Inflammatory macrophage treated with lipopolysaccharide for 1 hour (primary cell): Measurements from ENCODE around the gene EFCAB9.
A peak's percentile ranks its signal among the peaks of the same experiment; 100 is the strongest.
"Not testable (repeated sequence)": the region's sequence is repeated elsewhere in the genome, so short reads cannot be mapped to it uniquely, and the experiment has no call there.

Source experiments
- DNase-seq, 2 donors: peaks; one replicate each; pipeline ENCODE4 v3.0.0-alpha.2; 2020 to 2022

Gene EFCAB9

GRCh38 chr5:172188893-172189692 lies 4.9 kb upstream of the EFCAB9 start:
- DNase-seq, result no peak

GRCh38 chr5:172189693-172190296 lies 4.2 kb upstream of the EFCAB9 start:
- DNase-seq, result no peak

GRCh38 chr5:172194985-172195774 lies 1.2 kb downstream of the EFCAB9 start:
- DNase-seq, result no peak

- not testable (repeated sequence) for DNase-seq
Observed at GRCh38 chr5:172197775-172198174, 3.8 kb downstream of the EFCAB9 start.

- DNase-seq, result peak in 1 of 2 donors; percentile 30
Observed at GRCh38 chr5:172199446-172199845, 5.5 kb downstream of the EFCAB9 start.

DNA sequence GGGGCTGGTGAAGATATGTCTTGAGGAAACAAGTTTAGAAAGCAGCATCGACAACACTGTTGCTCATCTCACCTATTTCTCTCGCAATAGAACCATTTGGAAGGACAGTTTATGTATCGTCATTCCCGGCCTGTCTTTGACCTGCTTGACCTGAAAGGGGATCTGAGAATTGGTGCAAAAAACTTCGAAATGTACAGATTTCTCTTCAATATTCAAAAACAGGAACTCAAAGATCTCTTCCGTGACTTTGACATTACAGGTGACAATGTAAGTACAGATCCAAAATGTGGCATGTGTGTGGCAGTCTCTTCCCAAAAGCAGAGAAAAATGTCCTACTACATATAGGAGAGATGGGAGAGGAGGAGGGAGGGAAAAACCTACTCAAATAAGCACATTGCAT lies 6.5 kb downstream of the EFCAB9 start:
- no peak for DNase-seq

GRCh38 chr5:172205984-172206383 lies 12.0 kb downstream of the EFCAB9 start:
- peak in 1 of 2 donors; percentile 46 for DNase-seq

DNA sequence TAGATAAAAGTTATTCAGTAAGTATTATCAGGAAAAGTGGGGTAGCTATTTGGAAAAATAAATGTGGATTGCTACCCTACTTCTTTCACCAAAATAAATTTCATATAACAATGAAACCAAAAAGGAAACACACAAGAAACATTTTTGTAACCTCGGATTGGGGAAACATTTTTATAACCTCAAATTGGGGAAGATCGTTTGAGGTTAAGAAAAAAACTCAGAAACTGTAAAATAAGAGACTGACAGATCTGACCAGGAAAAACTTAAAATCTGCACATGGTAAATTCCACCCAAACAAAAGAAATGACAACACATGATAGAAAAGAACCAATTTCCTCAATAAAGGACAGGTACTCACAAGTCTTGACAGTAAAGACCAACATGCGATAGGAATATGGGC lies 13.5 kb downstream of the EFCAB9 start:
- no peak for DNase-seq

DNA sequence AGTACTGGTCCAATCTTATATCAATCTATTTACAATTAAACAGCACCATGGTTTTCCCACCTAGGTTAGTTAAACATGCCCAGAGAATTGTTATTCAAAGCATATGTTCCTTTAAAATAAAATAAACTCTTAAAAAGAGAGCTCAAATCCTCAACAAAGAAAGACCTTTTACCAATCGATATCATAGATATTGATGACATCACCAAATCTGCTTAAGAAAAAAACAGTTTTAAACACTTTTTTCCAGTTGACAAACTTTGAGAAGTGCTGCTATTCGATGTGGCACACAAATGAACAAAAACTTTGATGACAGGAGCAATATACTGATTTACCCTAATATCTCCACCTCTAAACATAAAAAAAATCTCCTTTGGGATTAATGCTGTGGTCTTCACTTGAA lies 15.7 kb downstream of the EFCAB9 start:
- no peak for DNase-seq

- no peak for DNase-seq
Observed at GRCh38 chr5:172211676-172212075, 17.7 kb downstream of the EFCAB9 start.

DNA sequence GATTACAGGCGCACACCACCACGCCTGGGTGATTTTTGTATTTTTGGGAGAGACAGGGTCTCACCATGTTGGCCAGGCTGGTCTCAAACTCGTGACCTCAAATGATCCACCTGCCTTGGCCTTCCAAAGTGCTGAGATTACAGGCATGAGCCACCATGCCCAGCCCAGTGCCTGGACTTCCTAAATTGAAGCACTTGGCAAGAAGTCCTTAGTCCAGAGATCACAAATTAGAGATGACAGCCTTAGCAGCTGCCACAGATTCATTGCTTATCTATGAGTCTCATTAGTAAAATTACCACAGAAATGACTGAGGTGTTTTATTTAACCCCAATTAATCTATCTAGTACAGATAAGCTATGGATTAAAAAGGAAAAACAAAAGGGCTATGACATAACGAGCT lies 19.2 kb downstream of the EFCAB9 start:
- no peak for DNase-seq

DNA sequence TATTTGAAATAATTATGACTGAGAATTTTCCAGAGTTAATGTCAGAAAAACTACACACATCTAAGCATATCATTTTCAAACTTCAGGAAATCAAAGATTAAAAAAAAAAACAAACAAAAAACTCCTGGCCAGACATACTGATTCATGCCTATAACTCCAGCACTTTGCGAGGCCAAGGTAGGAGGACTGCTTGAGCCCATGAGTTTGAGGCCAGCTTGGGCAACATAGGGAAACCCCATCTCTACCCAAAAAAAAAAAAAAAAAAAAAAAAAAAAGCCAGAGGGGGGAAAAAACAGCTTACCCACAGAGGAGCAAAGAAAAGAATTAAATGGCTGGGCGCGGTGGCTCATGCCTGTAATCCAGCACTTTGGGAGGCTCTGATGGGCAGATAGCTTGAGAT lies 22.4 kb downstream of the EFCAB9 start:
- no peak for DNase-seq

DNA sequence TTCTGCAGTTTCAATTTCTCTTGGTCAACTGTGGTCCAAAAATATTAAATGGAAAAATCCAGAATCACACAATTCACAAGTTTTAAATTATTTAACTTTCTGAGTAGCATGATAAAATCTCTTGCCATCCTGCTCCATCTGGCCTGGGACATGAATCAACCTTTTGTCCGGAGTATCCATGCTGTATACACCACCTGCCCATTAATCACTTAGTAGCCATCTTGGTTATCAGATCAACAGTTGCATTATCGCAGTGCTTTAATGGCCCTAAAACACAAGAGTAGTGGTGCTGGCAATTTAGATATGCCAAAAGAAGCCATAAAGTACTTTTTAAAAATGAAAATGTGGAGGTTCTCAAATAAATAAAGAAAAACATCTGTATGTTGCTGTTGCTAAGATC lies 25.3 kb downstream of the EFCAB9 start:
- no peak for DNase-seq

DNA sequence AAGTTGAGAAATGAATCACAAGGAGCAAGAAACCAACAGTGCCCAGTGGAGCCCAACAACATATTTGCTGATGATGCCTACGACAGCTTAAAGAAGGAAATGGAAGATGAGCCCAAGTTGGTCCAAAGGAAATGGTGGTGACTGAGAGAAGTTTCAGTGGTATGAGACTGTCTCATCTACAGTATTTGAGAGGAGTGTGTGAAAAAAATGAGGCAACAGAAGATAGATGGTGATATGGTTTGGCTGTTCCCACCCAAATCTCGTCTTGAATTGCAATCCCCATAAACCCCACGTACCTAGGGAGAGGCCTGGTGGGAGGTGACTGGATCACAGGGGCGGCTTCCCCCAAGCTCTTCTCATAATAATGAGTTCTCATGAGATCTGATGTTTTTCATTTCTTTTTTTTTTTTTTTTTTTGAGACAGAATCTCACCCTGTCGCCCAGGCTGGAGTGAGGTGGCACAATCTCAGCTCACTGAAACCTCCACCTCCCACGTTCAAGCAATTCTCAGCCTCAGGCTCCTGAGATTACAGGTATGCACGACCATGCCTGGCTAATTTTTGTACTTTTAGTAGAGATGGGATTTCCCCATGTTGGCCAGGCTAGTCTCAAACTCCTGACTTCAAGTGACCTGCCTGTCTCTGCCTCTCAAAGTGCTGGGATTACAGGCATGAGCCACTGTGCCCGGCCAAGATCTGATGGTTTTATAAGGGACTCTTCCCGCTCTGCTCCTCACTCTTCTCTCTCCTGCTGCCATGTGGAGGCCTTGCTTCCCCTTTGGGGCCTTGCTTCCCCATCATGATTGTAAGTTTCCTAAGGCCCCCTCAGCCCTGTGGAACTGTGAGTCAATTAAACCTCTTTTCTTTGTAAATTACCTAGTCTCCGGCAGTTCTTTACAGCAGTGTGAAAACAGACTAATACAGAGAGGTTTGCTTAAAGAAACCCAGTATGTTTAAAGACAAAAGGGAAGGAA lies 30.2 kb downstream of the EFCAB9 start:
- DNase-seq, result no peak

DNA sequence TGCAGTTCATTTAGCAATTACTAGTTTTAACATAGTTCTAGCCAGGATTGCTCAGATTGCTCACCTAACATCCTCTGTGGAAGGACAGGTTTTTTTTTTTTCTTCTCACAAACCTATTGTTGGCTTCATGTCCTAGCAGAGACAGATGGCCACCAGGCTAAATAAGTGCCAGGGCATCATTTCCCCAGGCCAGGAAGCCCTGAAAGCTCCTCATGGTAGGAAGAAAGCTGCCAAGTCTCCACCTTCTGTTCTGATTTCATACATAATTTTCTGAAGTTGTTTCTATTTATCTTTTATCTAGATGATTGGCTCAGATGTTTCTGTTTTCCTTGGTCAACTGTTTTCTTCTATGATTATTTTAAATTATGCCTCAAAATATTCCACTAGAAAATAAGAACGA lies 31.0 kb downstream of the EFCAB9 start:
- DNase-seq, result no peak

DNA sequence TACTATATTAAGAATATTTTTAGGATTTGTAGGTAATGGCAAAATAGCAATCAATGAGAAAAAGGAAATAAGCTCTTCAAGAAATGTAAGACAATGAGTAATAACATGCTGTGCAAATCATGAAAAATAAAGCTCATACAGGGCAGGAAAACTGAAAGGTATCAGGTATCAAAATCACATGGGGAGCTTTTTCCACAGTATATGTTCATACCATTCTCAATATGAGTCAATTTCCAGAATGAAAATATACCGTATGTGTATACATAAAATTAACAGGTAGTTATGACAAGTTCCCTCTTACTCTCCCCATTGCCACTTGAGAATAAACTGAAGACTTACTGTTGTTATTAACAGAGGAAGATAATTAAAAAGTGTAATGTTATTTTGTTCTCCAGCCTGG lies 35.9 kb downstream of the EFCAB9 start:
- no peak for DNase-seq

DNA sequence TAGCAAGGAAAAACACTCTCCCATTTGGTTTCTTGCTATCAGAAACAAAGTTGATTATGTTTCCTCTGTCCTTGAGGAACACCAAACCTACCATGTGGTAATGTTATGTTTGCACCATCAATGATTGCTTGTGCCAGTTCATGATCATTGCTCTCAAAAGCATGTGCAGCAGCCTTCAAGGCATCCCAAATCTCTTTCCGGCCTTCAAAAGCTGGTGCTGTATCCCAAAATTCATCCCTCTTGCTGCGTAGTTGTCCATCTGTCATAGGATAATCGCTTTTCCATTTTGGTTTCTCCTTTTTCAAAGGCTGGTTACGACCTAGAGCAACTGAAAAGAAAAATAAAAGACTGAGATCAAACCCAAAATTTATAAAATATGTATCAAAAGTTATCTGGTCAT lies 40.1 kb downstream of the EFCAB9 start:
- DNase-seq, result no peak

GRCh38 chr5:172235132-172235780 lies 41.3 kb downstream of the EFCAB9 start:
- DNase-seq, result peak; percentile 22 to 32

- DNase-seq, result no peak
Observed at GRCh38 chr5:172235827-172236736, 42.1 kb downstream of the EFCAB9 start.

GRCh38 chr5:172238334-172238733 lies 44.4 kb downstream of the EFCAB9 start:
- no peak for DNase-seq

DNA sequence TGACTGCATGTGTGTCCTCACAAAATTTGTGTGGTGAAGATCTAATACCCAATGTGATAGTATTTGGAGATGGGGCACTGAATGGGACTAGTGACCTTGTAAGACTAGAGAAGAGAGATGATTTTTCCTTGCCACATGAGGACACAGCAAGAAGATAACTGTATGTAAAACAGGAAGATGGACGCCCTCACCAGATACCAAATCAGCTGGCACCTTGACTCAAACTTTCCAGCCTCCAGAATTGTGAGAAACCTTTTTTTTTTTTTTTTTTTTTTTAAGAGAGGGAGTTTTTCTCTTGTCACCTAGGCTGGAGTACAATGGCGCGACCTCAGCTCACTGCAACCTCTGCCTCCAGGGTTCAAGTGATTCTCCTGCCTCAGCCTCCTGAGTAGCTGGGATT lies 49.3 kb downstream of the EFCAB9 start:
- DNase-seq, result no peak
